Uterus (tissue), 2 donors: Measurements from ENCODE around the gene LRRC28.

ENCODE experiments used
- CTCF ChIP-seq, 4 experiments: fragments of 200-600 bp in 2 of 4; fragments of 450-650 bp in 2 of 4; sonication (generic) in 2 of 4; IDR thresholded peaks; one replicate each; pipeline ENCODE4 v1.5.1; 2016 to 2019; ENCODE audit warnings: antibody characterized with exemption in 4 of 4, mild to moderate bottlenecking in 2 of 4, moderate library complexity in 1 of 4
- POLR2A ChIP-seq, 2 donors: fragments of 450-650 bp; IDR thresholded peaks; one replicate each; pipeline ENCODE4 v1.6.1; 2016; ENCODE audit warnings: antibody characterized with exemption in 2 of 2, mild to moderate bottlenecking in 1 of 2, moderate library complexity in 1 of 2

- TF ChIP-seq CTCF (IDR thresholded peaks at IDR 0.05) (no peak), POLR2A (IDR thresholded peaks at IDR 0.05) (no peak)
These were observed 186.9 kb downstream of the LRRC28 start for GRCh38 chr15:99438224-99438585.
